ENCODE measurements around the gene PGRMC1.
"Not testable (repeated sequence)": the region's sequence is repeated elsewhere in the genome, so short reads cannot be mapped to it uniquely, and the experiment has no call there.

The PGRMC1 gene

GRCh38 chrX:119235872-119236622 is at the start of gene PGRMC1:
PGRMC1 (plus strand) TSS chrX:119236285; CDS start chrX:119236364, 79 bp downstream.
- peak; percentile 6 for DNase-seq

DNA sequence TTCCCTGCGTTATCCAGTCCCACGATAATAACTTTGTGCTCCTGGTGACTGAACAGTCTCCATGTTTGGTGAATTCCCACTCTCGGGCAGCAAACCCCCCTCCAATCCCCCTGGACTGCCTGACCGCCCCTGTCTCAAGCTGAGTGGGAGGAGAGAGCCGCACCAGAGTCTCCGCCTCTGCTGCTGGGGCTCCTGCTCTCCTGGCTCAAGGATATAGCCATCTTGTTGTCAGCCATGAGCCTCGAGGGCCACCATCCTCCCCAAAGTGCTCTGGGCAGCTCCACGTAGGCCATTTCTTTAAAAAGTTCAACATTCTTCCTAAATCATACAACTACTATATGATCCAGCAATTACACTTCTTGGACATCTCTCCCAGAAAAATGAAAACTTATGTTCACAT is 49.3 kb upstream of the PGRMC1 start:
- DNase-seq: no peak

- no peak for DNase-seq
Measured at GRCh38 chrX:119187298-119187697, 48.8 kb upstream of the PGRMC1 start.

DNA sequence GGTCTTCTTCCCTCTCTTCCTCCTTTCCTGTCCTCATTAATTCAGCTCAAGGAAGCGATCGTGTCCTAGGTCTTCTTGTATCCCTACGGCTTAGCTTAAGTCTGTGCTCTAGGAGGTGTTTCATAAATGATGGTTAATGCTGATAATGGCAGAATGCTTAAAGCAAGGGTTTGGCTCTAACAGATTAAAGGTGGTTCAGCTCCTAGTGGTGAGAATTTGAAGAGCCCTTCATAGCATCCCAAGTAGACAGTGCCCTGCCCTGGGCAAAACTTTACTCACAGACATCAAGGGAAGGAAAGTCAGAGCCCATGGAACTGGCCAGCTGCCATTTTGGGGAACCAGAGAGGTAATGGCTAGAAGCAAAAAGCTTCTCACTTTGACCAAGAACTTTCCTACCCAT is 47.0 kb upstream of the PGRMC1 start:
- DNase-seq: no peak

DNA sequence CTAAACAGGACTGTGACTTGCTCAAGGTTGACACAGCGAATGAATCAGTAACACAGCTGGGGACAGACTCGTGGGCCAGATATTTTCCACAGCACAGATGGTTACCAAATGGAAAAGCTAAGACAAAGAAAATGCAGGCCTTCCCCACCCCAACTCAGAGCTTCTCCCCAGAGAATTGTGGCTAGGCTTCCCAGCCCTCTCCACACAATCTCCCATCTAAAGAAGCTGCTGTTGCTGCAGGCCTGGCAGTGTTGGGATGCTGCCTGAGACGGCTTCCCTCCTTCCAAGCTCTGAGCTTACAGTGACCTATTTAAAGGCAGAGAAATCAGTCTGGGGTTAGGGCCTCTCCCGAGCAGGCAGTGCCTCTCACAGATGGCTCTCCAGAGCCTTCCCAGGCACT is 46.5 kb upstream of the PGRMC1 start:
- no peak for DNase-seq

DNA sequence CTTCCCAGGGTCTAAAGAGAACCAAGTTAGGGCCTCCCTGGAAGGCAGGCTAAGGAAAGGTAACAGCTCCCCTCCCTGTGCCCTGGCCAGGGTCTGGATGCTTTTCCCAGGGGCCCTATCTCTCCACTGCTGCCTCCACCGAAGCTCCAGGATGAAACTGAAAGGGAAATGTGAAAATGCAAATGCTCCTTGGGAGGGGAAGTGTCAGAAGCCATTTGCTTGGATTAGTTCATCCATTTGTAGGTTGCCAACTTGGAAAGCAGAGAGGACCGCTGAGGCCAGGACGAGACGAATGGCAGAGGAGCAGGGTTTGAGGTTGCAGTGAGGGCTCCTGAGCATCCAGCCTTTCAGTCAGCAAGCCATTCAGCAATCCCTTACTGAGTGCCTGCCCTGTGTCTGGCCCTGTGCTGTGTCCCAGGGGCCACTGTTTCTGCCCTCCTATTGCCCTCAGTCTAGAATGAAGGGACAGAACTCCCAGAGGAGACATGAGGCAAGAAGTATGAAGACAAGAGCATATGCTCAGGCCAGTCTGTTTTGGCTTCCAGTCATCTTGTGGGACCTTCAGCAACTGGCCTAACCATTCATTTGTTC is 45.9 kb upstream of the PGRMC1 start:
- no peak for DNase-seq

DNA sequence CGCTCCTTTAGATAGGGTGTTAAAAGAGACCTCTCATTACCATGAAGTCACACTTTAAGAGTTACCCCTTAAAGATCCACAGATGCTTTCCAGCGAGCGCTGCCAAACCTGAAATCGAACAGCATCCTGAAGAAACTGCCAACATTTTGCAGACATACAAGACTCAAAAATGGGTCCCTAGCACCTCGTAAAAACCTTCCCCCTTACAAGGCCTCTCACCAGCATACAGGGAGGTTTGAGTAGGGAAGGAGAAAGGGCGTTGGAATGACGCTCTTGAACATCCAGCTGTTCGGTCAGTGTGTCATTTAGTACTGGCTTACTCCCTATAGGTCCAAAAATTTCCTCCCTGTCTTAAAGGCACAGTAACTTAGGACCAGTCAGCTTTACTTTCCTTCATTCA is 45.3 kb upstream of the PGRMC1 start:
- DNase-seq: no peak

DNA sequence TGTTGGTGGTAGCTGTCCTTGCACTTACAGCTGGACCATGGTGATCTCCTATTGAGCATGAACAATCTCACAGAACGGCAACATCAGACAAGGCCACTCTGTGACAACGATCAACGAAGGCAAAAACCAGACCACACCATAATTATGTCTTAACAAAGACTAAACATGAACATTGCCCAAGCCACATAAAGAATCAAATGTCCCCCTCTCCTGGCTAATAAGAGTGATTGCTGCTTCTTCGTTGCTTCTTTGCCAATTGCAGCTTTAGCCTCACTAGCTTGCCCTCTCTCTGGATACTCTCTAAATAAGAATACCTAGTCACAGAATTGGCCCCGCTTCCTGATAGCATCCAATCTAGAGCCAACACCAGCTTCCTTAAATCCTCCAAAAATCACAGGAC is 41.5 kb upstream of the PGRMC1 start:
- no peak for DNase-seq

GRCh38 chrX:119201570-119201969 is 34.5 kb upstream of the PGRMC1 start:
- no peak for DNase-seq

DNA sequence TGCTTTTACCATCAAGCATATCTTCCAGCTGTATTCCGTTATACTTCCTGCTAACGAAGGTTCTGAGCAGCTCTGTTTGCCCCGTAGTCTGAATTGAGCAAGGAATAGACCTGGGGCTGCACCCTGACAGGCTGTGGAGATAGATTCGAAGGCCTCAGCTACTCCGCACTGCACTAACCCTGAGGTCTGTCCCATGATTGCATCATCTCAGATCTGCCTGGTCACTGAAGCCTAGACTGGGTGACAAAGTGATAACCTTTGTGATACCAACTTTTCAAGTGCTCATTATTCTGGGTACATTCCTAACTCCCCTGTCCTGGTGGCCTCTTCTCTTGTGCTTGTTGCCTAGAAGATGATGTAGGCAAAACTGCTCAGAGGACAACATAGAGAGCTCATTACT is 29.9 kb upstream of the PGRMC1 start:
- DNase-seq: no peak

DNA sequence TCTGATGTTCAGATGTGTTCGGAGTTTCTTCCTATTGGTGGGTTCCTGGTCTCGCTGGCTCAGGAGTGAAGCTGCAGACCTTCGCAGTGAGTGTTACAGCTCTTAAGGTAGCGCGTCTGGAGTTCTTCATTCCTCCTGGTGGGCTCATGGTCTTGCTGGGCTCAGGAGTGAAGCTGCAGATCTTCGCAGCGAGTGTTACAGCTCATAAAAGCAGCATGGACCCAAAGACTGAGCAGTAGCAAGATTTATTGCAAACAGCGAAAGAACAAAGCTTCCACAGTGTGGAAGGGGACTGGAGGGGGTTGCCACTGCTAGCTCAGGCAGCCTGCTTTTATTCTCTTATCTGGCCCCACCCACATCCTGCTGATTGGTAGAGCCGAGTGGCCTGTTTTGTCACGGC is 28.6 kb upstream of the PGRMC1 start:
- DNase-seq: not testable (repeated sequence)

DNA sequence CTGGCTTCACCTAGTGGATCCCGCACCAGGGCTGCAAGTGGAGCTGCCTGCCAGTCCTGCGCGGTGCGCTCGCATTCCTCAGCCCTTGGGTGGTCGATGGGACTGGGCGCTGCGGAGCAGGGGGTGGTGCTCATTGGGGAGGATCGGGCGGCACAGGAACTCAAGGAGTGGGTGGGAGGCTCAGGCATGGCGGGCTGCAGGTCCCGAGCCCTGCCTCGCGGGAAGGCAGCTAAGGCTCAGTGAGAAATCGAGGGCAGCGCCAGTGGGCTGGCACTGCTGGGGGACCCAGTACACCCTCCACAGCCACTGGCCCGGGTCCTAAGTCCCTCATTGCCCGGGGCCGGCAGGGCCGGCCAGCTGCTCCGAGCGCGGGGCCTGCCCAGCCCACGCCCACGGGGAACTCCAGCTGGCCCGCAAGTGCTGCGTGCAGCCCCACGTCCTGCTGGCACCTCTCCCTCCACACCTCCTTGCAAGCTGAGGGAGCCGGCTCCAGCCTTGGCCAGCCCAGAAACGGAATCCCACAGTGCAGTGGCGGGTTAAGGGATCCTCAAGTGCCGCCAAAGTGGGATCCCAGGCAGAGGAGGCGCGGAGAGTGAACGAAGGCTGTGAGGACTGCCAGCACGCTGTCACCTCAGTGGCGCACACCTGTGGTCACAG is 27.6 kb upstream of the PGRMC1 start:
- no peak for DNase-seq

GRCh38 chrX:119210931-119211648 is 25.0 kb upstream of the PGRMC1 start:
- DNase-seq: not testable (repeated sequence)

- no peak for DNase-seq
Measured at GRCh38 chrX:119211649-119212014, 24.5 kb upstream of the PGRMC1 start.

- no peak for DNase-seq
Measured at GRCh38 chrX:119218198-119218597, 17.9 kb upstream of the PGRMC1 start.

- no peak for DNase-seq
Measured at GRCh38 chrX:119222932-119223331, 13.2 kb upstream of the PGRMC1 start.

DNA sequence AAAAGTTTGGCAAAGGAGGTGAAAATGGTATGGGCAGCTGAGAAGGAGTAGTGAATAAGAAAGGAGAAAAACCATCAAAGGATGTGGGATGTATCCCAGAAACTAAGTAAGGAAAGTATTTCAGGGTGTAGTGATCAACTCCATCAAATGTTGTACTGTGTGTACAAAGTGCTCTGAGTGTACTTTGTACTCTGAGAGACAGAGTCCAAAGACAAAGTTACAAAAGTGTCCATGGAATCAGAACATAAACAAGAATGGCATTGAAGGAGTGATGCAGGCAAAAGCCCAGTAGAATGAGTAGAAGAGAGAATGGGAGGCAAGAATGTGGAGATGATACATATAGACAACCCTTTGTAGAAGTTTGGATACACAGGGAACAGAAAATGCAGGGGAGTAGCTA is 12.3 kb upstream of the PGRMC1 start:
- no peak for DNase-seq

DNA sequence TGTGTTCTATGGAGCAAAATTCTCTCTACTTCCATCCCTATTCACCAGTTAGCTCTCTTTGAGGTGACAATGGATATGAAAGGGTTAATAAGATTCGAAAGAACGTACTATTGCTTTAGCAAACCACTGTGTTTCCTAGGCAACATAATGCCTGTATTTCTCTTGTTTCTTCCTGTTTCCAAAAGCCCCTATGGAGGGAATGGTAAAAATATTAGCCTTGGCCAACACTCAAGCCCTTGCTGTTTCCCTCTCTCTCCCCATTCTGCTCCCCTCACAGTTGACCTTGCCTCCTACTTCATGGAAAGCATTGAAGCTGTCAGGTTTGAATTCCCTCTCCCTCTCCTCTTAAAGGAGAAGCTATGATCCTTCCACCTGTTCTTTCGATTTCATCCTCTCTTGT is 9.6 kb upstream of the PGRMC1 start:
- DNase-seq: no peak

- no peak for DNase-seq
Measured at GRCh38 chrX:119228512-119229252, 7.4 kb upstream of the PGRMC1 start.

DNA sequence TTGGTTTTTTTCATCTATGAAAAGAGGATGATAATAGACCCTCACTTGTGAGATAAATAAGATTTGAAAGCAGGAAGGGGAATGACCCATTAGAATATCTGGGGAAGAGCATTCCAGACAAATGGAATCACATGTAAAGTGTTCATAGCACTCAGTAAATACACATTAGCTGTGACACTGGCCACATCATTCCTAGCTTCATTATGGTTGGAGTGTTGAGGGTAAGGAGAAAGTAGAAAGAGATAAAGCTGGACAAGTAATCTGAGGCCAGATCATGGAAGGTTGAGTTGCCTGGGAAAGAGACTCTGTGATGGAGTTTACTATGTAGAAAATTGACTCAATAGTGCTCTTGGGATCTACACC is 6.9 kb upstream of the PGRMC1 start:
- DNase-seq: no peak

DNA sequence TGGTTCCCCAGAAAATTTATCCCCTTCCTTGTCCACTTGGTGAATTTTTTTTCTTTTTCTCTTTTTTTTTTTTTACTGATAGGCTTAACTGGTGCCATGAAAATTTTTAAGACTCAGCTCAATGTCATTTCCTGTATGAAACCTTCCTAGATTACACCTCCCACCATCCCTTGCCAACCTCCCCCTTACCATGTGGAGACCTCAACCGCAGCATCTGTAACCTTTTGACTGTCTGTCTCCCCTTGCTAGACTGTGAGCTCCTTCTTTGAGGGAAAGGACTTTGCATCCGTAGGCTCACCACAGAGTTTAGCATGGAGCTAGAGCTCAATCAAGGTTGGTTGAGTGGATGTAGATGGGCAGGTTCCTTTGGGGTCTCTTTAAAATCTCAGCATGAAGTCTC is 5.2 kb upstream of the PGRMC1 start:
- no peak for DNase-seq

DNA sequence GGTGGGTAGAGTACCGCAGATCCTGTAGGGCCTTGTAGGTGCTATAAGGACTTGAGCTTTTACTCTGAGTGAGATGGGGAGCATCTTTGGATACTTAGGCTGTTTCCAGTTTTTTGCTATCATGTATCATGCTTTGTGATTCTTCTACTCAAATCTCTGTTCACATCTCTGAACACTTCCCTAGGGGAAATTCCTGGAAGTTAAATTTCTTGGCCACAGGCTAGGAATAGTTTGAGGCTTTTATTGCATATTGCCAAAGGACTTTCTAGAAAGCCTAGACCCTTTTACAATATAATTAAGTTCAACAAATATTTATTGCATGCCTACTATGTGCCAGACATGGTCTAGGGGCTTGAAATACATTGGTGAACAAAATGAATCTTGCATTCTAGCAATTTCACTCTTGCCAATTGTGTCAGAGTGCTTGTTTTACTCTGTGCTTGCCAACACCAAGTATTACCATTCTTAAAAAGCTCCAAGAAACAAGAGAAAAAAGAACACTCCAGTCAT is 4.1 kb upstream of the PGRMC1 start:
- no peak for DNase-seq

DNA sequence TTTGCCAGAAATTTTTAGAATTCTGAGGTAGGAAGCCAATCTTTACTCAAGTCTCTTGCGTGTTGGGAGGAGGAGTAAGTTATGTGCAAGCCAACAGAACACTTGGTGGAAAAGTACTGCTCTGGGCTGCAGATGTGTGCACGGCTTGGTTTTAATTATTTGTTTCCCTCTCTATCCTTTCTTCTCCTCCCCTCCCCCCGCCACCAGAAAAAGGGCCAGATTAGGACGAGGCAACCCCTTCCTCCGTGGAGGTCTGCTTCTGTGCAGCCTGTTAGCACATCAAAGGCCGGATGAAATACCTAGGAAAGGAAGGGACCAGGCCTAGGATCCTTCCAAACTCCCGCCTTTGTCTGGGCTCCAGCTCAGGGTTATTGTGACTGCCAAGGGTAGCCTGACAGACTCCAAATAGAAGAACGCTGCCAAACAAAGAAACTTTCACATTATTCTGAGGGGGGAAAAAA is 1.0 kb upstream of the PGRMC1 start:
- DNase-seq: no peak

Data from SHP77 treated with DMSO at 0.1 percent for 48 hours (cell line).